Choroid plexus epithelial cell (primary cell): ENCODE measurements around the gene ITFG2.

ENCODE experiments used
- DNase-seq: peaks from one replicate; pipeline ENCODE4 v3.0.0-alpha.2; 2010; ENCODE audit warnings: low read depth
- H3K4me3 ChIP-seq: 2 replicates; pipeline ENCODE4 v1.5.1; 2011; ENCODE audit warnings: low read depth, mild to moderate bottlenecking, control low read depth, low read length, moderate library complexity
- TF ChIP-seq, protein P1 (sequence below): conservative IDR thresholded peaks from 2 replicates; pipeline ENCODE4 v1.5.1; 2011; ENCODE audit warnings: low read depth, mild to moderate bottlenecking, control low read depth, inconsistent platforms, low read length, moderate library complexity

ITFG2 gene

DNA sequence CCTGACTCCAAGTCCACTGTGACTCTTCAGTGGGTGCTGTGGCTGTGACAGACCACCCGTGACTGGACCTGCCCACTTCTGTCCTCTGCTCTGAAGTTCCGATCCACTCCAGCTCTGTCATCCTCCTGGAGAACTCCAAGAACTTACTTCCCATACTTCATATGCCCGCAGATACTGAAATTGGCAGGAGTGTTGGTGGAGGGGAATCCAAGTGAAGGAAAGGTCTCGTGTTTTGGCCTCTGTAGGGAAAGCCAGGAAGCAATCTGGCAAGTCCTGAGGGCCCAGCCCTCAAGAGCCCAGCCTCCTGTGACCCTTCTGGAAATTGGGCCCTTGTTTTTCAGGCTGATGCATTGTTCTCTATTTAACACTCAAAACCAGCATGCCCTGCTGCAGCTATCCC, 40.1 kb upstream of the ITFG2 start:
- TF ChIP-seq, protein P1, sequence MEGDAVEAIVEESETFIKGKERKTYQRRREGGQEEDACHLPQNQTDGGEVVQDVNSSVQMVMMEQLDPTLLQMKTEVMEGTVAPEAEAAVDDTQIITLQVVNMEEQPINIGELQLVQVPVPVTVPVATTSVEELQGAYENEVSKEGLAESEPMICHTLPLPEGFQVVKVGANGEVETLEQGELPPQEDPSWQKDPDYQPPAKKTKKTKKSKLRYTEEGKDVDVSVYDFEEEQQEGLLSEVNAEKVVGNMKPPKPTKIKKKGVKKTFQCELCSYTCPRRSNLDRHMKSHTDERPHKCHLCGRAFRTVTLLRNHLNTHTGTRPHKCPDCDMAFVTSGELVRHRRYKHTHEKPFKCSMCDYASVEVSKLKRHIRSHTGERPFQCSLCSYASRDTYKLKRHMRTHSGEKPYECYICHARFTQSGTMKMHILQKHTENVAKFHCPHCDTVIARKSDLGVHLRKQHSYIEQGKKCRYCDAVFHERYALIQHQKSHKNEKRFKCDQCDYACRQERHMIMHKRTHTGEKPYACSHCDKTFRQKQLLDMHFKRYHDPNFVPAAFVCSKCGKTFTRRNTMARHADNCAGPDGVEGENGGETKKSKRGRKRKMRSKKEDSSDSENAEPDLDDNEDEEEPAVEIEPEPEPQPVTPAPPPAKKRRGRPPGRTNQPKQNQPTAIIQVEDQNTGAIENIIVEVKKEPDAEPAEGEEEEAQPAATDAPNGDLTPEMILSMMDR, result no peak
- H3K4me3 ChIP-seq, result no peak overlapping the region
- DNase-seq, result no peak

DNA sequence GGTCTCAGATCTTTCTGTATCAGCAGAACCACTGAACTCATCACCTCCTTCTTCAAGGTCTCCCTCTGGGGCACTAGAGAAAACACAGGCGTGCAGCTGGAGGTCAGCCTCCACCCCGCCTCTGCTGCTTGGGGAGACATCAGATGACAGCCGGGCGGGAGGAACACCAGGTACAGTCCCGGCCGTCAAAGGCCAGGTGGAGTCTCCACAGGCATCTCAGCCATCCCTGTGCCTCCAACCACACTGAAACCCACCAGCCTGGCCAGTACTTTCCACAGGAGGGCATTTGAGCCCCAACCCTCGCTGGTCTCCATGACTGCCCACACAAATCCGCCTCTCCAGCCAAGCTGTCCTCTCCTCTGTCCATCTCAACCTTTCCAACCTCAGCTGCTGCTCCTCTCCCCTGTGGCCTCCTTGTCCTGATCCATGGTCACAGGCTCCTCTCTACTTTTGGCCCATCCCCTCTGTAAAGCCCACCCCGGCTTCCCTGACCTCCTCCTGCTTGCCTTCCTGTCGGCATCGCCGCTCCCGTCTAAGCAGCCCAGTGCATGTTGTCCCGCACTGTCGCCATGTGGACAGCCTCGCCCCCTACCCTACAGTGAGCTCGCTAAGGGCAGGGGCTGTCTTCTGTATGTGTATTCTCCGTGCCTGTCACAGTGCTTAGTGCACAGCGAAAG, 39.1 kb upstream of the ITFG2 start:
- H3K4me3 ChIP-seq, result no peak overlapping the region
- TF ChIP-seq, protein P1, result no peak
- DNase-seq, result no peak

DNA sequence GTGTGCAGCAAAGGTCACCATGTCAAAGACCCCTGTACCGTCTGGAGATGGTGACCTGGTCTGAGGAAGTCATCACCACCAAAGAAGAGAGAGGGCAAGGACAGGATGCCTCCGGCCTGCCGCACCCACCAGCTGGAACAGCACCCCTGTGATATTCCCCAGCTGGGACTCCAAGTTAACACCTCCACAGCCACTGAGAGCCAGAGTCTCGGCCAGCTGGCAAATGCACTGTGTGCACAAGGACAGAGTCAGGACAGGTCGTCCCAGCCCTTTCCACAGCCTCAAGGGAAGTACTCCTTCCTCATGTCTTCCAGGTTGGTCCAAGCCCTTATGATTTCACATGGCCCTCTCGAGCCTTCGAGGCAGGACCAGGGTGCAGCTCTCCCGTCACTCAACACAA, 37.0 kb upstream of the ITFG2 start:
- DNase-seq, result no peak
- H3K4me3 ChIP-seq, result no peak overlapping the region
- TF ChIP-seq, protein P1, result no peak

DNA sequence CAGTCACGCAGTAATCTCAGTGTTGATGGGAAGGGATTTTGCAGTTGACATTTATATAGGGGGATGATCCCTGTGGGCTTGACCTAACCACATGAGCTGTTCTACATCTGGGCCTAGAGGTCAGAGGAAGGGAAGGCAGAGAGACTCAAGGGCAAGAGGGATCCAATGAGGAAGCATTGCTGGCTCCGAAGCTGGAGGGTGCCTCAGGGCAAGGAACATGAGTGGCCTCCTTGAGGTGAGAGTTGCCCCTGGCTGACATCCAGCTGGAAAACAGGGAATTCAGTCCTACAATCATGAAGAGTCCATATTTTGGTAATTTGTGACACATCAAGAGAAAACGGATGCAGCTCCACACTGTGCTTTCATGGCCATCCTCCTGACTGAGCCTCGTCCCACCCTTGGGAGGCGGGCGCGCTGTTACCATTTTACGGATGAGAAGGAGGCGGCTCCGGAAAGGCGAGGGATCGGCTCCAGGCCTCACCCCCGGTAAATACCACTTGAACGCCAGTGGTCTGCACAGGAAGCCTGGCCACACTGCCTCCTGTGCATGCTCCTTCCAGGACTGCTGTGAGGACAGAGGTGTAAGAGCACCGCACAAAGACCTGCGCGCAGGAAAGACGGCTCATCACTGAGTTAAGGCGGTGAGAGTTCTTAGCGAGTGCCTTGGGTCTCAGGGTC, 36.2 kb upstream of the ITFG2 start:
- DNase-seq, result no peak
- H3K4me3 ChIP-seq, result no peak overlapping the region
- TF ChIP-seq, protein P1, result no peak

DNA sequence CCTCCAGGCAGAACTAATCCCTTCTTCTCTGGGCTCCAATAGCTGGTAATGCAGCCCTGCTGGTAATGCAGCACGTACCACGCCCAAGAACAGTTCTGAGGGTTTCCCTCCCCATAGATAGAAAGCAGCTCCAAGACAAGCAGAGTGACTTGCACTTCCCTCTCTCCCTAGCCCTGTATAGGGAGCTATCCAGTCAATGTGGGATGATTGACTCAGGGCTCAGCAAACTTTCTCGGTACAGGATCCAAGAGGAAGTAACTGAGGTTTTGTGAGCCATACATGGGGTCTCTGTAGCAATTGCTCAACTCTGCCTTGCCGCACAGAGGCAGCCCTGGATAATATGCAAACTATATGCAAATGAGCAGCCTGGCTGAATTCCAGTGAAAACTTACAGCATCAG, 33.2 kb upstream of the ITFG2 start:
- no peak overlapping the region for H3K4me3 ChIP-seq
- DNase-seq, result no peak
- TF ChIP-seq, protein P1, result no peak

DNA sequence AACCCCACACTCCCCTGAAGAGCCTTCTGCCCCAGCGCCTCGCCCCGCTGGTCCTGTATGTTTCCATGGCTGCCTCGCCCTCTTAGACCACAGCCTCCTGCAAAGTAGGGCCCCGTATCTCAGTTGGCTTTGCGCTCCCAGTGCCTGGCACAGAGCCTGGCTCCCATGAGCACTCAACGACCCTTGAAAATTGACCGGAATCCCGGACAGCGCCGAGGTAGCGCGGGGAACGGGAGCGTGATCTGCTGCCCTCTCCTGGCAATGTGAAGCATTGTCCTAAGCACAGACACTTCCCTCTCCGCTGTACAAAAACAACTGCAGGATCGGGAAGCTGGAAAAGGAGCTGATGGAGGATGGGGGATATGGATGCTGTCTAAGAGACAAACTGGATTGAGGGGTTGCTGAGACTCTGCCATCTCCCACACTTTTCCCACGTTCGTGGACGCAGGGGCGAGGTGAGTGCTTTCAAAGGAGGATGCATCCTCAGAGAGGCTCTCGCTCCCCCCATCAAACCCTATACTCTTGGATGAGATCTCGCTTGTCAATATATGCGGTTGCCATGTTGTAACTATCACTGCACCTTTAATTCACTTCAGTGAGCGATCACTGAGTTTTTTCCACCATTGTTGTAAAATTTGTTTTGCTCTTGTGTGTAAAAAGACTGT, 28.4 kb upstream of the ITFG2 start:
- no peak overlapping the region for H3K4me3 ChIP-seq
- TF ChIP-seq, protein P1, result peak; percentile 94
- DNase-seq, result peak; percentile 58
